Loucy (cell line): ENCODE data around the gene ZNF579.

Experiments used
- EZH2phosphoT487 ChIP-seq: fragments of 200-600 bp; IDR thresholded peaks from 2 replicates; pipeline ENCODE4 v1.6.1; 2018; ENCODE audit warnings: antibody characterized with exemption, mild to moderate bottlenecking, moderate library complexity, borderline replicate concordance
- TF ChIP-seq, protein P1 (sequence below): fragments of 200-600 bp; sonication (generic); conservative IDR thresholded peaks from 2 replicates; pipeline ENCODE4 v1.5.1; 2014; ENCODE audit warnings: mild to moderate bottlenecking, antibody characterized with exemption, low read length

DNA sequence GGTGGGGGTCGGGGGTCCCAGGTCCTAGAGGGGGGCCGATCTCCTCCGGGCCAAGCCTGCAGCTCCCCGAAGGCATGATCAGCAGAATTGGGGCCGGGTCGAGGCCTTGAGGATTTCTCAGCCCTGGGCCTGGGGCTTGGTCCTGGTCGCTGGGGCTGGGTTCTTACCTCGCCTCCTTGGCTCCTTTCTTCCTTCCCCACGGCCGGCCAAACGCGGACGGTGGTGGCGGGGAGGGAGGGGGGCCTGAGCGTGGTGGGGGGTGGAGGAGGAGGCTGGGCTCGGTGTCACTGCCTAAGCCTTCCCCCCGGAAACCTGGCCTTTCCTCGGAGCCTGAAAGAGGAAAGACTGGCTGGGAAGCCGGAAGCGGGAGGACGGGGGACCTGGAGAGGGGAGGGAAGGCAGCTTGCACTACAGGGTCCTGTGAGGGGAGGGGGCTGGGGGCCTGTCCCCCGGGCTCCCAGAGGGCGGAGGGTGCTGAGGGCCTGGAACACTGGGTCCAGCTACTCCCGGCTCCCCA is at the start of gene ZNF579:
- TF ChIP-seq, protein P1, sequence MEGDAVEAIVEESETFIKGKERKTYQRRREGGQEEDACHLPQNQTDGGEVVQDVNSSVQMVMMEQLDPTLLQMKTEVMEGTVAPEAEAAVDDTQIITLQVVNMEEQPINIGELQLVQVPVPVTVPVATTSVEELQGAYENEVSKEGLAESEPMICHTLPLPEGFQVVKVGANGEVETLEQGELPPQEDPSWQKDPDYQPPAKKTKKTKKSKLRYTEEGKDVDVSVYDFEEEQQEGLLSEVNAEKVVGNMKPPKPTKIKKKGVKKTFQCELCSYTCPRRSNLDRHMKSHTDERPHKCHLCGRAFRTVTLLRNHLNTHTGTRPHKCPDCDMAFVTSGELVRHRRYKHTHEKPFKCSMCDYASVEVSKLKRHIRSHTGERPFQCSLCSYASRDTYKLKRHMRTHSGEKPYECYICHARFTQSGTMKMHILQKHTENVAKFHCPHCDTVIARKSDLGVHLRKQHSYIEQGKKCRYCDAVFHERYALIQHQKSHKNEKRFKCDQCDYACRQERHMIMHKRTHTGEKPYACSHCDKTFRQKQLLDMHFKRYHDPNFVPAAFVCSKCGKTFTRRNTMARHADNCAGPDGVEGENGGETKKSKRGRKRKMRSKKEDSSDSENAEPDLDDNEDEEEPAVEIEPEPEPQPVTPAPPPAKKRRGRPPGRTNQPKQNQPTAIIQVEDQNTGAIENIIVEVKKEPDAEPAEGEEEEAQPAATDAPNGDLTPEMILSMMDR: no peak
- no peak for TF ChIP-seq EZH2phosphoT487
